T-helper 9 cell (primary cell): ENCODE results near the gene SMARCC1.

ENCODE experiments used
- DNase-seq: peaks from one replicate; pipeline ENCODE4 v3.0.0-alpha.2; 2020

Gene SMARCC1

GRCh38 chr3:47581835-47582234 lies 199.9 kb downstream of the SMARCC1 start:
- DNase-seq = no peak

- no peak for DNase-seq
These were observed 200.3 kb downstream of the SMARCC1 start for GRCh38 chr3:47581422-47581821.

- DNase-seq = no peak
These were observed 201.2 kb downstream of the SMARCC1 start for GRCh38 chr3:47580481-47580880.

- DNase-seq = no peak
These were observed 201.8 kb downstream of the SMARCC1 start for GRCh38 chr3:47579875-47580274.

GRCh38 chr3:47578691-47579632 lies 202.7 kb downstream of the SMARCC1 start, which contains the start of gene CSPG5:
CSPG5 (minus strand) TSS chr3:47578865; CDS start chr3:47578693, 172 bp downstream.
- peak; percentile 19 for DNase-seq

- DNase-seq = peak; percentile 27
These were observed 203.5 kb downstream of the SMARCC1 start for GRCh38 chr3:47578119-47578632.

GRCh38 chr3:47577583-47578118 lies 204.0 kb downstream of the SMARCC1 start:
- no peak for DNase-seq

- no peak for DNase-seq
These were observed 208.2 kb downstream of the SMARCC1 start for GRCh38 chr3:47573190-47574172.

- no peak for DNase-seq
These were observed 210.1 kb downstream of the SMARCC1 start for GRCh38 chr3:47571391-47572175.

GRCh38 chr3:47568901-47569300 lies 212.8 kb downstream of the SMARCC1 start:
- DNase-seq = no peak

GRCh38 chr3:47567149-47567548 lies 214.5 kb downstream of the SMARCC1 start:
- DNase-seq = no peak

- DNase-seq = no peak
These were observed 215.0 kb downstream of the SMARCC1 start for GRCh38 chr3:47566667-47567066.

- no peak for DNase-seq
These were observed 215.8 kb downstream of the SMARCC1 start for GRCh38 chr3:47565734-47566550.

GRCh38 chr3:47556351-47556750 lies 225.3 kb downstream of the SMARCC1 start:
- DNase-seq = no peak

- no peak for DNase-seq
These were observed 227.4 kb downstream of the SMARCC1 start for GRCh38 chr3:47554335-47554734.

GRCh38 chr3:47553407-47553806 lies 228.3 kb downstream of the SMARCC1 start:
- no peak for DNase-seq

GRCh38 chr3:47542471-47543173 lies 239.1 kb downstream of the SMARCC1 start:
- DNase-seq = no peak

- no peak for DNase-seq
These were observed 240.0 kb downstream of the SMARCC1 start for GRCh38 chr3:47541583-47542108.

GRCh38 chr3:47540281-47540680 lies 241.4 kb downstream of the SMARCC1 start:
- DNase-seq = no peak

- DNase-seq = no peak
These were observed 244.7 kb downstream of the SMARCC1 start for GRCh38 chr3:47536967-47537366.
